ENCODE results near the gene PSEN2.

GRCh38 chr1:226908419-226908818, 38.0 kb downstream of the PSEN2 start:
- TF ChIP-seq EZH2 (IDR thresholded peaks at IDR 0.05; ENCODE audit: borderline replicate concordance, low read depth, low read length, poor library complexity, severe bottlenecking) (no peak), CTCF (conservative IDR thresholded peaks at IDR 0.05; ENCODE audit: low read depth, low read length) (no peak)

All from A673 (cell line).